ENCODE results near the gene SLMAP. TPM values are rescaled to one million over a fixed set of nuclear protein-coding genes. Genes with fewer than 3 reads are reported as not detected.

Gene SLMAP
- total RNA-seq, 1 donor from 2014 or later, result 50.3 TPM

- FAIRE-seq, result no peak
- TF ChIP-seq CTCF (IDR thresholded peaks at IDR 0.05; ENCODE audit: insufficient read depth, low read length, severe bottlenecking), result no peak
- Histone ChIP-seq H3K4me3 (ENCODE audit: low read depth, low read length) (no peak overlapping the region), H3K27me3 (ENCODE audit: control insufficient read depth, insufficient read depth, low read length) (no peaks in the 10 kb centered on the region), H3K36me3 (ENCODE audit: control insufficient read depth, insufficient read depth, low read length) (no peaks in the 10 kb centered on the region)
- DNase-seq (ENCODE audit: low read depth), result no peak
Observed at GRCh38 chr3:57777774-57778173, 21.7 kb downstream of the SLMAP start.

DNA sequence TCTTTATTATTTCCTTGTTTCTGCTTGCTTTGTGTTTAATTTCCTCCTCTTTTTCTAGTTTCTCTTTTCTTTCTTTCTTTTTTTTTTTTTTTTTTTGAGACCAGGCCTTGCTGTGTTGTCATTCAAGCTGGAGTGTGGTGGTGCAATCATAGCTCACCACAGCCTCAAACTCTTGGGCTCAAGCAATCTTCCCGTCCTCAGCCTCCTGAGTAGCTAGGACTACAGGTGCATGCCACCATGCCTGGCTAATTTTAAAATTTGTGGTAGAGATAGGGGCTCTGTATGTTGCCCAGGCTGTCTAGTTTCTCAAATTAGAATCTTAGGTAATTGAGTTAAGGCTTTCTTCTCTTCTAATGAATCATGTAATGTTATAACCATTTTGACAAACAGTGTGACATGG is 22.4 kb downstream of the SLMAP start:
- TF ChIP-seq CTCF (IDR thresholded peaks at IDR 0.05; ENCODE audit: insufficient read depth, low read length, severe bottlenecking), result no peak
- DNase-seq (ENCODE audit: low read depth) (no peak), FAIRE-seq (no peak)
- Histone ChIP-seq H3K36me3 (ENCODE audit: control insufficient read depth, insufficient read depth, low read length) (no peaks in the 10 kb centered on the region), H3K4me3 (ENCODE audit: low read depth, low read length) (no peak overlapping the region), H3K27me3 (ENCODE audit: control insufficient read depth, insufficient read depth, low read length) (no peaks in the 10 kb centered on the region)

DNA sequence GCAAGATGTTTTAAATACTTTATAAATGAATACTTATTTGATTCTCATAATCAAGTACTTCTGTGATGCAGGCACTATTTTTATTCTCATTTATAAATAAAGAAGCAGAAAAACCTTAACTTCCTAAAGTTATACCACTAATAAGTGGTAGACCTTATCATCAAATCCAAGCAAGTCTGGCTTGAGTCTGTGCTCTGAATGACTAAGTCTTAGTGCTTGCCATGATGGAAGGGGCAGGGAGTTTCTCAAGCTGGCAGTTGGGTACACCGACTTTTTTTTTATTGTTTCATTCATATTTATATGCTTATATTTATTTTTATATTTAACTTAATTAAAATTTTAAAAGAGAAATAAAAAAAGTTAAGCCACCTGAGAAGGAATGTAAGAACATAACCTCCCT is 23.6 kb downstream of the SLMAP start:
- Histone ChIP-seq H3K27me3 (ENCODE audit: control insufficient read depth, insufficient read depth, low read length) (no peaks in the 10 kb centered on the region), H3K4me3 (ENCODE audit: low read depth, low read length) (no peak overlapping the region), H3K36me3 (ENCODE audit: control insufficient read depth, insufficient read depth, low read length) (no peaks in the 10 kb centered on the region)
- FAIRE-seq, result no peak
- no peak for TF ChIP-seq CTCF (IDR thresholded peaks at IDR 0.05; ENCODE audit: insufficient read depth, low read length, severe bottlenecking)
- DNase-seq (ENCODE audit: low read depth), result no peak

- no peaks in the 10 kb centered on the region for H3K27me3 ChIP-seq (ENCODE audit: control insufficient read depth, insufficient read depth, low read length)
- no peaks in the 10 kb centered on the region for H3K36me3 ChIP-seq (ENCODE audit: control insufficient read depth, insufficient read depth, low read length)
- no peak for FAIRE-seq
- no peak for DNase-seq (ENCODE audit: low read depth)
- no peak overlapping the region for H3K4me3 ChIP-seq (ENCODE audit: low read depth, low read length)
- TF ChIP-seq CTCF (IDR thresholded peaks at IDR 0.05; ENCODE audit: insufficient read depth, low read length, severe bottlenecking), result no peak
Observed at GRCh38 chr3:57783186-57784088, 27.3 kb downstream of the SLMAP start.

DNA sequence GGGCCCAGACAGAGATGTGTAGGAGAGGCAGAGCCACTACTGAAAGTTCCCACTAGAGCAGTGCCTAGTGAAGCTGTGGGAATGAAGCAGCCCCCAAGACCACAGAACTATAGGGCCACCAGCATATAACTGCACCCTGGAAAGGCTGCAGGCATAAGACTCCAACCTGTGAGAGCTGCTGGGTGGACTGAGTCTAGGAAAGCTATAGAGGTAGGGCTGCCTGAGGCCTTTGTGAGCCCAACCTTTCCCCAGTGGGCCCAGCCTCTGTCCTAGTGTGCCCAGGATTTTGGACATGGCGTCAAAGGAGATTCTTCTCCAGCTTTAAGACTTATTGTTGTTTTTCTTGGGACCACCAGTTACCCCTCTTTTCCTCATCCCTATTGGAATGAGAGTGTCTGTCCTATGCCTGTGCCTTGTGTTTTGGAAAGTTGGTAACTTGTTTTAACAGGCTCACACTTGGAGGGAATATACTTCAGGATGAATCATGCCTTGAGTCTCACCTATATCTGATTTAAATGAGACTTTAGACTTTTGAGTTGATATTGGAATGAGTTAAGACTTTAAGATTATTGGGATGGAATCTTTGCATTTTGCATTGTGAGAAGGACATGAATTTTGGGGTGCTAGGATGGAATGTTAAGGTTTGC is 28.1 kb downstream of the SLMAP start:
- FAIRE-seq (peak; percentile 36), DNase-seq (ENCODE audit: low read depth) (peak; percentile 77)
- no peaks in the 10 kb centered on the region for H3K27me3 ChIP-seq (ENCODE audit: control insufficient read depth, insufficient read depth, low read length)
- TF ChIP-seq CTCF (IDR thresholded peaks at IDR 0.05; ENCODE audit: insufficient read depth, low read length, severe bottlenecking), result no peak
- no peaks in the 10 kb centered on the region for H3K36me3 ChIP-seq (ENCODE audit: control insufficient read depth, insufficient read depth, low read length)
- H3K4me3 ChIP-seq (ENCODE audit: low read depth, low read length), result no peak overlapping the region
